Left ventricle myocardium inferior (tissue), 1 donor: ENCODE results near the gene ERC1. TPM values are rescaled to one million over a fixed set of nuclear protein-coding genes. Genes with fewer than 3 reads are reported as not detected.

Experiments
- DNase-seq: peaks from one replicate; pipeline ENCODE4 v3.0.0-alpha.2; 2020
- H3K27ac ChIP-seq: fragments of 200-600 bp; replicated peaks from 2 replicates; pipeline ENCODE4 v1.8.0; 2021
- H3K27me3 ChIP-seq: fragments of 200-600 bp; 2 replicates; pipeline ENCODE4 v1.8.0; 2021; ENCODE audit warnings: low read depth
- H3K36me3 ChIP-seq: fragments of 200-600 bp; 2 replicates; pipeline ENCODE4 v1.8.0; 2021
- H3K4me1 ChIP-seq: fragments of 200-600 bp; 2 replicates; pipeline ENCODE4 v1.8.0; 2021
- H3K4me3 ChIP-seq: fragments of 200-600 bp; 2 replicates; pipeline ENCODE4 v1.8.0; 2021; ENCODE audit warnings: mild to moderate bottlenecking, moderate library complexity
- H3K9me3 ChIP-seq: fragments of 200-600 bp; replicated peaks from 2 replicates; pipeline ENCODE4 v1.8.0; 2021
- intact Hi-C: fragments of 100-400 bp; cut with micrococcal nuclease; formaldehyde crosslinking; loops from one replicate; pipeline ENCODE4 v1.11.0; 2022
- total RNA-seq: library from RNA; stranded (reverse); fragmentation: NEBNext Ultra II Directional; extraction: Animal tissue kit (Norgen Biotek cat#: 25700); gene quantifications from one replicate; pipeline ENCODE4 v1.2.1, GENCODE V29; 2021
- TF ChIP-seq, protein P1 (sequence below): fragments of 200-600 bp; IDR thresholded peaks from 2 replicates; pipeline ENCODE4 v1.8.0; 2021; ENCODE audit warnings: antibody characterized with exemption, mild to moderate bottlenecking, borderline replicate concordance
- donor health status: DM: no; HTN: yes; CAD: no; lungs with severe emphysema.

Gene ERC1
- total RNA-seq, 1 donor from 2014 or later: 50.8 TPM

- no peak overlapping the region for H3K27ac ChIP-seq
- H3K36me3 ChIP-seq: no peaks in the 10 kb centered on the region
- intact Hi-C loops: no loop called here
- no peaks in the 10 kb centered on the region for H3K9me3 ChIP-seq
- no peaks in the 10 kb centered on the region for H3K27me3 ChIP-seq
- no peak overlapping the region for H3K4me3 ChIP-seq
- DNase-seq: no peak
- TF ChIP-seq, protein P1, sequence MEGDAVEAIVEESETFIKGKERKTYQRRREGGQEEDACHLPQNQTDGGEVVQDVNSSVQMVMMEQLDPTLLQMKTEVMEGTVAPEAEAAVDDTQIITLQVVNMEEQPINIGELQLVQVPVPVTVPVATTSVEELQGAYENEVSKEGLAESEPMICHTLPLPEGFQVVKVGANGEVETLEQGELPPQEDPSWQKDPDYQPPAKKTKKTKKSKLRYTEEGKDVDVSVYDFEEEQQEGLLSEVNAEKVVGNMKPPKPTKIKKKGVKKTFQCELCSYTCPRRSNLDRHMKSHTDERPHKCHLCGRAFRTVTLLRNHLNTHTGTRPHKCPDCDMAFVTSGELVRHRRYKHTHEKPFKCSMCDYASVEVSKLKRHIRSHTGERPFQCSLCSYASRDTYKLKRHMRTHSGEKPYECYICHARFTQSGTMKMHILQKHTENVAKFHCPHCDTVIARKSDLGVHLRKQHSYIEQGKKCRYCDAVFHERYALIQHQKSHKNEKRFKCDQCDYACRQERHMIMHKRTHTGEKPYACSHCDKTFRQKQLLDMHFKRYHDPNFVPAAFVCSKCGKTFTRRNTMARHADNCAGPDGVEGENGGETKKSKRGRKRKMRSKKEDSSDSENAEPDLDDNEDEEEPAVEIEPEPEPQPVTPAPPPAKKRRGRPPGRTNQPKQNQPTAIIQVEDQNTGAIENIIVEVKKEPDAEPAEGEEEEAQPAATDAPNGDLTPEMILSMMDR: no peak
- no peaks in the 10 kb centered on the region for H3K4me1 ChIP-seq
These were observed 21.2 kb upstream of the ERC1 start for GRCh38 chr12:969821-970220.

DNA sequence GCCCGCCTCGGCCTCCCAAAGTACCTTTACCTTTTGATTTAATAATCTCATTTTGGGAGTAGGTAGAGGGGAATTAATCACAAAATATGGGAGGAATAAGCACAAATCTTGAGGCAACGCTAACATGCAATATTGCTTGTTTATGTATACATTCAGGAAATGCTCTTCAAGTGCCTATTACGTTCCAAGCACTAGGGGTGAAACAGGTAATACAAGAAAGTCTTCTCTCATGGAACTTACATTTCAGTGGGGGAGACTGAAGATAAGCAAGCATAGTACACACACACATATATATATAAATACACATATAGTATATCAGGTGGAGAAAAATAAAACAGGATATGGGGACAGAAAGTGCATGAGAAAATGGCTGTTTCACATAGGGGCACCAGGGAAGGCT is 19.0 kb upstream of the ERC1 start:
- no peaks in the 10 kb centered on the region for H3K4me1 ChIP-seq
- H3K27ac ChIP-seq: no peak overlapping the region
- TF ChIP-seq, protein P1: no peak
- intact Hi-C loops: no loop called here
- no peaks in the 10 kb centered on the region for H3K9me3 ChIP-seq
- no peak overlapping the region for H3K4me3 ChIP-seq
- no peak for DNase-seq
- H3K27me3 ChIP-seq: no peaks in the 10 kb centered on the region
- no peaks in the 10 kb centered on the region for H3K36me3 ChIP-seq

DNA sequence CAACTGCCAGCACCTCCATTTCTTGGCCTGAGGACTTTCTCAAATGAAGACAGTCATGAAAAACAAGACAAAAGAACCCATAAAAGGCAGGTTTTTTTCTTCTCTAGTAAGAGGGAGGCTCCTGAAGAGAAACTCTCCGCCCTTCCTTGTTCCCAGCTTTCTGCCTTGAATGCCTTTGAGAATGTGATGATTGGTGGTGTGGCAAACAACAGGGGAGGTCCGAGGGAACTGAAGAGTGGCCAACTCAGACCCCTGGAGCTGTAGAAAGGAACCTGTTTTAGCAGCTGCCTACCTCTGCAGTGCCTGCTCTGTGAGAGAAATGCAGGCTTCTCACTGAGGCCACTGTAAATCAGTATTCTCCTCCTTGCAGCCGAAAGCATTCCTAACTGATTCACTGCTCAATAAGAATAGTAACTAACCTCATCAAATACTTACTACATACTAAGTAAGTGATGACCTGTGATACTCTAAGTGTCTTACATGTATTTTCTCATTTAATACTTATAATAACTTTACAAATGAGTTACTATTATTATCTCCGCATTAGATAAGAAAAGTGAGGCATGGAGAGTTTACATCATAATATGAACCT is 16.7 kb upstream of the ERC1 start:
- TF ChIP-seq, protein P1: no peak
- no peaks in the 10 kb centered on the region for H3K27me3 ChIP-seq
- no peaks in the 10 kb centered on the region for H3K4me1 ChIP-seq
- no peaks in the 10 kb centered on the region for H3K36me3 ChIP-seq
- H3K9me3 ChIP-seq: no peaks in the 10 kb centered on the region
- no peak for DNase-seq
- no peak overlapping the region for H3K4me3 ChIP-seq
- H3K27ac ChIP-seq: no peak overlapping the region
- intact Hi-C loops: no loop called here

DNA sequence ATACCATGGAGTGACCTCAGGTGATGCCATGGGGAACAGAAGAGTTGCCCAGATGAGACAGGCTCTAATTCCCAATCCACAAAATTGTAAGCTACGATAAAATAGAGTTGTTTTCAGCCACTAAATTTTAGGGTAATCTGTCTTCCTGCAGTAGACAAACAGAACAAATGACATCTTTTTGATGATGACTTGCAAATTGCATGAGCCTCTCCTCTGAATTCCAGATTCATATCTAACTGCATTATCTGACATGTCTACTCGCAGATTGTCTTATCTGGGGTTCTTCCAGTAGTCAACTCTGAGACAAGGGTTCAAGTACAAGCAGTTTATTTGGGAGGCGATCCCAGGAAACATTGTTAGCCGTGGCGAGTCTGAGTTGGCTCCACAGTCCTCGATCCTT is 14.4 kb upstream of the ERC1 start:
- intact Hi-C loops: no loop called here
- H3K27me3 ChIP-seq: no peaks in the 10 kb centered on the region
- DNase-seq: no peak
- no peak overlapping the region for H3K27ac ChIP-seq
- H3K4me1 ChIP-seq: no peaks in the 10 kb centered on the region
- TF ChIP-seq, protein P1: no peak
- H3K9me3 ChIP-seq: no peaks in the 10 kb centered on the region
- no peaks in the 10 kb centered on the region for H3K36me3 ChIP-seq
- H3K4me3 ChIP-seq: no peak overlapping the region

DNA sequence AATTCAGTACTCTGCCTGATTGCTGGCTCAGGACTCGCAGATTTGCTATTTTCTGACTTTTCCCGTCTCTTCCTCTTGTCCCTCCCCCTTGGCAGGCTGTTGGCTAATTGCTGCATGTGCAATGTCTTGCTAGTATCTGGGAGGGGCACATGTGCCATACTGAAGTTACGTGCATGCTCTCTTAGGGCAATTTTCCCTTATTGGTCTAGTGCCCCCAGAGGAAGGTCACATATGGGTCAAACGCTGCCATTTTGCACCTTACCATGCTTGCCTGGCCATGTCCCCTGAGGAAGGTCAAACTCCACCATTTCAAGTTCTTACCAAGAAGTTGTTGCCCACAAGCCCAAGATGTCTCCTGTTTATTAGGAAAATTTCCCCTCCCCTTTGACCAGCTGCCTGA is 13.9 kb upstream of the ERC1 start:
- Histone ChIP-seq H3K9me3 (no peaks in the 10 kb centered on the region), H3K27ac (no peak overlapping the region), H3K36me3 (no peaks in the 10 kb centered on the region), H3K4me3 (no peak overlapping the region), H3K4me1 (no peaks in the 10 kb centered on the region), H3K27me3 (no peaks in the 10 kb centered on the region)
- no peak for DNase-seq
- intact Hi-C loops: no loop called here
- TF ChIP-seq, protein P1: no peak
